Peyer's patch (tissue), 4 donors: ENCODE measurements around the gene CCDC107.
"Not testable (repeated sequence)": the region's sequence is repeated elsewhere in the genome, so short reads cannot be mapped to it uniquely, and the experiment has no call there.

ENCODE experiments used
- CTCF ChIP-seq, 6 experiments: fragments of 450-650 bp in 4 of 6; fragments of 200-600 bp in 2 of 6; sonication (generic) in 1 of 6; IDR thresholded peaks; one replicate each; pipeline ENCODE4 v1.5.1; 2017 to 2019; ENCODE audit warnings: antibody characterized with exemption in 6 of 6, mild to moderate bottlenecking in 3 of 6, moderate library complexity in 1 of 6
- POLR2A ChIP-seq, 2 donors: fragments of 450-650 bp; IDR thresholded peaks; one replicate each; pipeline ENCODE4 v1.5.1; 2017; ENCODE audit warnings: antibody characterized with exemption in 2 of 2, mild to moderate bottlenecking in 2 of 2, moderate library complexity in 2 of 2

- TF ChIP-seq CTCF, POLR2A (IDR thresholded peaks at IDR 0.05): not testable (repeated sequence)
These were observed 18.9 kb upstream of the CCDC107 start for GRCh38 chr9:35639225-35639624.
